HG03460 (cell line): Measurements from ENCODE around the gene MUC4.

Experiments used
- ATAC-seq: cut with Tn5 transposase; IDR thresholded peaks from one replicate; pipeline ENCODE4 v1.9.1; 2021; ENCODE audit not compliant: unreplicated experiment

The MUC4 gene

DNA sequence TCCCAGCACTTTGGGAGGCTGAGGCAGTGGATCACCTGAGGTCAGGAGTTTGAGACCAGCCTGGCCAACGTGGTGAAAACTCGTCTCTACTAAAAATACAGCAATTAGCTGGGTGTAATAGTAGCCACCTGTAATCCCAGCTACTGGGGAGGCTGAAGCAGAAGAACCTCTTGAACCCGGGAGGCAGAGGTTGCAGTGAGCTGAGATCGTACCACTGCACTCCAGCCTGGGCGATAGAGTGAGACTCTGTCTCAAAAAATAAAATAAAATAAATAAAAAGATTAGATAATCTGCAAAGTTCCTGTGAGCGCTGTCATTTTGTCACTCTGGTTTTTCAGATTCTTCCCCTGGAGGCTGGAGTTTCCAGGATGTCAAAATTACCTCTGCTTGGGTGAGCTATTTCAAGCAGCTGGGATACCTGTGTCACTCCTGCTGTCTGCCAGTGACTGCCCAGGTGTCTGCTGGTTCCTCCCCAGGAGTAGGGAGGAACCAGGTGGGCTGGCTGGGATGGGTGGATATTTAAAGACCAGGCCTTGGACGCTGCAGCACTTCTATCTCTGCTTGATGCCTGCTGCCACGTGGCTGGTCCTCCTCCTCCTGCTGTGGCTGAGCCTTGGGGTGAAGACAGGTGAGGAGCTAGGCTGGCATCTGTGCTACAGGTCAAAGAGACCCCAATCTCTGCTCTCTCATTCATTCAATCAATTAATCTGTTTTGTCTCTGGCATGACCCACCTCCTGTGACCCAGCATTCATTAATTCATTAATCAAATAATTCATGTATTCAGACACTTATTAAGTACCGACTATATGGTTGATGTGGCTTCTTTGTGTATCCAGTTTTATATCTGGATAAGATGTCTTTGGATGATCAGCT lies 110.5 kb downstream of the MUC4 start:
- no peak for ATAC-seq

DNA sequence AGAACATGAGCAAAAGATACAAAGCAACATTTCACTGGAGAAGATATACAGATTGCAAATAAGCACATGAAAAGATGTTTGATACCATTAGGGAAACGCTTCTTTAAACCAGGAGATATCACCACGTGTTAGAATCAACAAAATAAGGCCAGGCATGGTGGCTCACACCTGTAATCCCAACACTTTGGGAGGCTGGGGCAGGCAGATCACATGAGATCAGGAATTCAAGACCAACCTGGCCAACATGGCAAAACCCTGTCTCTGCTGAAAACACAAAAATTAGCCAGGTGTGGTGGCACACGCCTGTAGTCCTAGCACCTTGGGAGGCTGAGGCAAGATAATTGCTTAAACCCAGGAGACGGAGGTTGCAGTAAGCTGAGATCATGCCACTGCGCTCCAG lies 111.4 kb downstream of the MUC4 start:
- ATAC-seq, result no peak

DNA sequence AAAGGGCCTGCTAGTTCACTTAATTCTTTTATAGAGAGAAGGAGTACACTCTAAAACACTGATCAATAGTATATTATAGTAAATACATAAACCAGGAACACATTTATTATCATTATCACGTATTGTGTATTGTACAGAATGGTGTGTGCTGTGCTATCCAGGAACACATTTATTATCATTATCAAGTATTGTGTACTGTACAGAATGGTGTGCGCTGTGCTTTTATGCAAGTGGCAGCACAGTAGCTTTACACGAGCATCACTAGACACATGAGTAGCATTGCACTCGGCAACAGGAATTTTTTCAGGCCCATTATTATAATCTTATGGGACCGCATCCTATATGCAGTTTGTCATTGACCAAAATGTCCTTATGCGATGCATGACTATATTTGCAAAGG lies 111.9 kb downstream of the MUC4 start:
- ATAC-seq, result no peak

DNA sequence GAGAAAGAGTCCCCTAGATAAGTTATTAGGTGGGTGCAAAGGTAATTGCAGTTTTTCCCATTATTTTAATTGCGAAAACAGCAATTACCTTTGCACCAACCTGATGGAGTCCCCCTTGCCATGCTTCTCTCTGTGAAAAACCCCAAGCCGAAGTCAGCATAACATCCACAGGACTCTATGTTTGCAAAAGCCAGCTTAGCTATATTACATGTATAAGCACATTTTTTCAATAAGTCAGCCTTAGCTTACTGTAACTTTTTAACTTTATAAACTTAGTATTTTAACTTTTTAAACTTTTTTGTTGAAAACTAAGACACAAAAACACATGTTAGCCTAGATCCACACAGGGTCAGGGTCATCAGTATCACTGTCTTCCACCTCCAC lies 112.3 kb downstream of the MUC4 start:
- no peak for ATAC-seq

DNA sequence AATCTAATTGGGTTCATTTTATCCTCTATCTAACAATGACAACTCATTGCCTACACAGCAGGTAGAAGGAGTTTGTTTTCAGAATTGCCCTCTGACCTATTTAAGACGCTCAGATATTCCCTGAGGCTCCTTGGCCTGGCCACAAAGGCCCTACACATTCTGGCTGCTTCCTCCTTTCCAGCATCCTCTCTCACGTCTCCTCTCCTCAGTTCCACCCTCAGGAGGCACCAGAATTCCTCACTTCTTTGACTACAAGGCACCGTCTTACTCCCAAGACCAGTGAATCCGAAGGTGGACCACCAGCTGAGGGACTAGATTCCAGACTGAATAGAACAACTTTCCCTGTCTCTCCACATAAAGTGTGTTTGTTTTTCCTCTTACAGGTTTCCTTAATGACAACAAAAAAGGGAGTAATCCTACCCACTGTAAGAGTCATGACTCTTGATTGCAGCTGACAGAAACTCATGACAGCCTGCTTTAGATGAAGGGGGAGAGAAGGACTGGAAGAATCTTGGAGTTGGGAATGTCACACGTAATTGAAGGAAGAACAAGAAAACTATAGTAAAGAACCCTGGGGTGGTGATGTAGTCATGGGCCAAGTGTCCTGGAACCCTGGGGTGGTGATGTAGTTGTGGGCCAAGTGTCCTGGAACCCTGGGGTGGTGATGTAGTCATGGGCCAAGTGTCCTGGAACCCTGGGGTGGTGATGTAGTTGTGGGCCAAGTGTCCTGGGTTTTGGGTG lies 112.9 kb downstream of the MUC4 start:
- ATAC-seq, result no peak

DNA sequence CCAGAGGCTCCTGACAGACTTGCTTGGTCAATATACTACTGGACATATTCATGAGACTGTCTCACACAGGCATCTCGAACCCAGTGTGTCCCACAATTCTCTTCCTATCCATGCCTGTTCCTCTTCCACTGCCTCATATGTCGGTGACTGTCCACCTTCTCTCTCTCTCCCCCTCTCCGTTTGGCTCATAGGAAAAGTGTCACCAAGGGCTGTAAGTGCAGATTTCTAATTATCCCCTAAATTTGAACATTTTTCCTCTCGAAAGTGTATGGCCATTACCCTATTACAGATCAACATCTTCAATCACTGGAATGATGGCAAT lies 113.4 kb downstream of the MUC4 start:
- no peak for ATAC-seq

DNA sequence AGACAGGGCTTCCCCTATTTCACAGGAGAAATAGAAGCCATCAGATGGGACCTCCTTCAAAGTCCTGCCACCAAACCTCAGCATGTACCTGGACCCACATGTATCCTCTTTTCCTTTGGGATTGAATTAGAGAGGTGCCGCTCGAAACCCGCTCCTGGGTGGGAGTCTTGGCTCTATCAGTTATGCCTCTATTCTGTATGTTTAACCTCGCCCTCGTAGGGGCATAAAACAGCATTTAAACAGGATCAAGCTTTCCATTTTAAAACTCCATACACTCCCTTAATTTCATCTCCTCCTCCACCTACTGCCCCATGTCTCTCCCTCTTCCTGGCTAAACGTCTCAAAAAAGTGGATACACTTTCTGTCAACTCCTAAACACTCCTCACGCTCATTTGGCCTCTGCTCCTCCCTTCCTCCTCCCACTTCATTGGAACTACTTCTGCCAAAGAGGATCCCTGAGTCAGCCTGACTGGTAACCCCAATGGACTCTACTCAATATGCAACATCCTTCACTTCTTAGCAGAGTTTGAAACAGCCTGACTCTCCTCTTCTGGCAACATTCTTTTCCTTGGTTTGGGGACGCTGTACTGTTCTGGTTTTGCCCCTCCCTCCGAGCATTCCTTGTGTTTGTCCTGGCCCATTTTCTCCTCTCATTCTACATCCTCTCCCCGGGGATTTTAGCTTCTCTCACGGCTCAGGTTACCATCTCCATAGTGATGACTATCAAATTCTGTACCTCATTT lies 114.0 kb downstream of the MUC4 start:
- ATAC-seq, result no peak
